ENCODE measurements around the gene THSD7B. TPM values are rescaled to one million over a fixed set of nuclear protein-coding genes. Genes with fewer than 3 reads are reported as not detected.

THSD7B gene
- total and polyA plus RNA-seq, 7 donors = 0.03 to 0.67 (median 0.13) TPM; not detected in 1

- TF ChIP-seq CTCF (IDR thresholded peaks at IDR 0.05) = no peak
- intact Hi-C loops (cut with DNase I) = no loop called here
- ATAC-seq = no peak
- Histone ChIP-seq H3K4me3 (no peak overlapping the region), H3K4me1 (no peaks in the 10 kb centered on the region), H3K36me3 (ENCODE audit: insufficient read depth in 1 of 2, low read depth in 1 of 2) (no peaks in the 10 kb centered on the region), H3K27ac (no peak overlapping the region), H3K27me3 (ENCODE audit: insufficient read depth in 3 of 3, low read length in 2 of 3) (no peaks in the 10 kb centered on the region), H3K9me3 (no peaks in the 10 kb centered on the region)
- no peak for DNase-seq
Observed at GRCh38 chr2:136798766-136799165, 33.4 kb downstream of the THSD7B start.

DNA sequence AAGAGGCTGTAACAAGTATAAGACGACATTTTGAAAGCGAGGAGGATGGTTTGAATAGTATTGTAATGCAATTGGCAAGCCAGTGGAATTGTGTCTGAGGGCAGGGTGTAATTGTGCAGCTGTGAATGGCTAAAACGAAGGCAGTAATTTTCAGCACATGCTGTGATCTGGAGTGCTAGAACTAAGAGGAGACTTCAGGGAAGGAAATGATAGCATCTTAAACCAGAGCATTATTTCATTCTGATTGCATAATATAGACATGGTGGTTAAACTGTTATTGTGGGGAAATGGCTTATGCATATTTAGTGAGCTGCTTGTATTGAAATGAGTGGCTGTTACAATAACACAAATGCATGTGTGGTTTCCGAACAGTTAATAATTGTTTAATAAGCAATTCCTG is 36.3 kb downstream of the THSD7B start:
- Histone ChIP-seq H3K27me3 (ENCODE audit: insufficient read depth in 3 of 3, low read length in 2 of 3) (no peaks in the 10 kb centered on the region), H3K27ac (no peak overlapping the region), H3K4me1 (no peaks in the 10 kb centered on the region), H3K9me3 (no peaks in the 10 kb centered on the region), H3K4me3 (no peak overlapping the region), H3K36me3 (ENCODE audit: insufficient read depth in 1 of 2, low read depth in 1 of 2) (no peaks in the 10 kb centered on the region)
- no peak for TF ChIP-seq CTCF (IDR thresholded peaks at IDR 0.05)
- 76 to 80% (median 79%) methylated on average over 4 of the region's 4 CpGs for WGBS, 3 donors
- DNase-seq (no peak), ATAC-seq (no peak)
- intact Hi-C loops (cut with DNase I) = no loop called here

DNA sequence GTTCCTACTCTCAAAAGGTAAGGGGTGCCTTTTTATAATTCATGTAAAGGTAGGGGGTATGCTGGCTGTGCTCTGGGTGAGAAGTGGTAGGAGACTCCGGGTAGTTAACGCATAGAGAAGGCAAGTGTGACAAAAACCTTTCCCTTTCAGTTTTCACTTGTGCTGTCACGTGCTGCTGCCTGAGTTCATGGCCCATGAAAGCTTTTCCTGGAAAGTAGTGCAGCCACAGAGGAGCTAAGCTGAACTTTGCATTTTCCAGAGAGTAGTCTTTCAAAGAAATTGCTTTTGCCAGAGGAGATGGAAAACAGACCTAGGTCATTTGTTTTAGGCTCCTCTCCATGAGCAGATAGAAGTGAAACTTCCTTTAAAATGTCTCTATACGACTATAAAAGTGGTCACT is 44.7 kb downstream of the THSD7B start:
- intact Hi-C loops (cut with DNase I) = no loop called here
- Histone ChIP-seq H3K27me3 (ENCODE audit: insufficient read depth in 3 of 3, low read length in 2 of 3) (no peaks in the 10 kb centered on the region), H3K36me3 (ENCODE audit: insufficient read depth in 1 of 2, low read depth in 1 of 2) (no peaks in the 10 kb centered on the region), H3K9me3 (no peaks in the 10 kb centered on the region), H3K4me3 (no peak overlapping the region), H3K27ac (no peak overlapping the region), H3K4me1 (no peaks in the 10 kb centered on the region)
- TF ChIP-seq CTCF (IDR thresholded peaks at IDR 0.05) = no peak
- WGBS, 3 donors = 45 to 54% (median 49%) methylated on average over 4 of the region's 4 CpGs
- ATAC-seq (no peak), DNase-seq (no peak)

DNA sequence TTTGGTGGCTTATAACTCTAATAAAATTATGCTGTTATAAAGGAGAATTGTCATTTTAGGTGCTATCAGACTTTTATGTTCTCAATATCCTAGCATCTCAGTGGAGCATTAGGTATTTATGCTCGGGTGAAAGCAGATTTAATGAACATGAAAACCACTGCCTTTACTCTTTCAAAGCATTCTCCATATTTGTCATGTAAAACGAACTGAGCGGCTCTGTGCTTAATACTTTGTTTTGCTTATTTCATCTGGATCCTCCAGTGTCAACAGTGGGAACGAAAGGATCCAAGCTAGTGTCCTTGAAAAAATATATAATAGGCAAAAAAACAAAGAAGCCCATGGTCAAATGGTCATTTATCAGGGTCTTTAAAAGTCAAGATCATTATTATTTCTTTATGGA is 53.5 kb downstream of the THSD7B start:
- H3K9me3 ChIP-seq = no peaks in the 10 kb centered on the region
- no peaks in the 10 kb centered on the region for H3K36me3 ChIP-seq (ENCODE audit: insufficient read depth in 1 of 2, low read depth in 1 of 2)
- intact Hi-C loops (cut with DNase I) = no loop called here
- no peak overlapping the region for H3K27ac ChIP-seq
- peaks cover 0 to 5% (median 0%) of the 10 kb centered on the region in 3 donors for H3K27me3 ChIP-seq (ENCODE audit: insufficient read depth in 3 of 3, low read length in 2 of 3)
- no peaks in the 10 kb centered on the region for H3K4me1 ChIP-seq
- H3K4me3 ChIP-seq = no peak overlapping the region
- TF ChIP-seq CTCF (IDR thresholded peaks at IDR 0.05) = no peak
- 60 to 67% (median 64%) methylated on average over 4 of the region's 4 CpGs for WGBS, 3 donors
- DNase-seq (no peak), ATAC-seq (no peak)

- Histone ChIP-seq H3K4me3 (no peak overlapping the region), H3K27me3 (ENCODE audit: insufficient read depth in 3 of 3, low read length in 2 of 3) (peaks cover 0 to 5% (median 0%) of the 10 kb centered on the region in 3 donors), H3K9me3 (no peaks in the 10 kb centered on the region), H3K4me1 (no peaks in the 10 kb centered on the region), H3K36me3 (ENCODE audit: insufficient read depth in 1 of 2, low read depth in 1 of 2) (no peaks in the 10 kb centered on the region), H3K27ac (no peak overlapping the region)
- intact Hi-C loops (cut with DNase I) = no loop called here
- TF ChIP-seq CTCF (IDR thresholded peaks at IDR 0.05) = no peak
- no peak for DNase-seq
- ATAC-seq = no peak
- 83 to 88% (median 86%) methylated on average over 7 of the region's 7 CpGs for WGBS, 3 donors
Observed at GRCh38 chr2:136823291-136823690, 57.9 kb downstream of the THSD7B start.
